HG02981 (cell line): ENCODE measurements around the gene ZNF652.
"Not testable (repeated sequence)": the region's sequence is repeated elsewhere in the genome, so short reads cannot be mapped to it uniquely, and the experiment has no call there.

Experiments used
- ATAC-seq: cut with Tn5 transposase; IDR thresholded peaks from one replicate; pipeline ENCODE4 v1.9.1; 2021; ENCODE audit warnings: mild to moderate bottlenecking, moderate library complexity; ENCODE audit not compliant: unreplicated experiment

Gene ZNF652

GRCh38 chr17:49387498-49388289 lies 25.6 kb upstream of the ZNF652 start:
- ATAC-seq, result no peak

GRCh38 chr17:49386373-49386772 lies 24.3 kb upstream of the ZNF652 start:
- no peak for ATAC-seq

GRCh38 chr17:49384951-49385350 lies 22.9 kb upstream of the ZNF652 start:
- ATAC-seq, result no peak

- ATAC-seq, result no peak
These were observed 21.0 kb upstream of the ZNF652 start for GRCh38 chr17:49383060-49383459.

- ATAC-seq, result no peak
These were observed 20.5 kb upstream of the ZNF652 start for GRCh38 chr17:49382556-49382955.

GRCh38 chr17:49381793-49382192 lies 19.7 kb upstream of the ZNF652 start:
- ATAC-seq, result no peak

- no peak for ATAC-seq
These were observed 19.0 kb upstream of the ZNF652 start for GRCh38 chr17:49381033-49381432.

GRCh38 chr17:49379926-49380325 lies 17.9 kb upstream of the ZNF652 start:
- ATAC-seq, result no peak

GRCh38 chr17:49378311-49378710 lies 16.3 kb upstream of the ZNF652 start:
- ATAC-seq, result no peak

GRCh38 chr17:49375544-49375943 lies 13.5 kb upstream of the ZNF652 start:
- ATAC-seq, result no peak

GRCh38 chr17:49373115-49373514 lies 11.1 kb upstream of the ZNF652 start:
- ATAC-seq, result no peak

GRCh38 chr17:49372425-49372824 lies 10.4 kb upstream of the ZNF652 start:
- ATAC-seq, result no peak

- ATAC-seq, result no peak
These were observed 9.2 kb upstream of the ZNF652 start for GRCh38 chr17:49370971-49371834.

- ATAC-seq, result no peak
These were observed 7.7 kb upstream of the ZNF652 start for GRCh38 chr17:49369760-49370159.

GRCh38 chr17:49369089-49369488 lies 7.0 kb upstream of the ZNF652 start:
- no peak for ATAC-seq

GRCh38 chr17:49365667-49366066 lies 3.6 kb upstream of the ZNF652 start:
- no peak for ATAC-seq

- not testable (repeated sequence) for ATAC-seq
These were observed 3.1 kb upstream of the ZNF652 start for GRCh38 chr17:49365126-49365525.

- no peak for ATAC-seq
These were observed 2.1 kb upstream of the ZNF652 start for GRCh38 chr17:49364119-49364518.

GRCh38 chr17:49363251-49363650 lies 1.2 kb upstream of the ZNF652 start:
- no peak for ATAC-seq

- no peak for ATAC-seq
These were observed 670 bp upstream of the ZNF652 start for GRCh38 chr17:49362723-49363117.

- ATAC-seq, result peak; percentile 26
These were observed 735 bp downstream of the ZNF652 start for GRCh38 chr17:49361129-49361901.
